Measurements from ENCODE around the gene RAB21.

Gene RAB21, protein sequence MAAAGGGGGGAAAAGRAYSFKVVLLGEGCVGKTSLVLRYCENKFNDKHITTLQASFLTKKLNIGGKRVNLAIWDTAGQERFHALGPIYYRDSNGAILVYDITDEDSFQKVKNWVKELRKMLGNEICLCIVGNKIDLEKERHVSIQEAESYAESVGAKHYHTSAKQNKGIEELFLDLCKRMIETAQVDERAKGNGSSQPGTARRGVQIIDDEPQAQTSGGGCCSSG

DNA sequence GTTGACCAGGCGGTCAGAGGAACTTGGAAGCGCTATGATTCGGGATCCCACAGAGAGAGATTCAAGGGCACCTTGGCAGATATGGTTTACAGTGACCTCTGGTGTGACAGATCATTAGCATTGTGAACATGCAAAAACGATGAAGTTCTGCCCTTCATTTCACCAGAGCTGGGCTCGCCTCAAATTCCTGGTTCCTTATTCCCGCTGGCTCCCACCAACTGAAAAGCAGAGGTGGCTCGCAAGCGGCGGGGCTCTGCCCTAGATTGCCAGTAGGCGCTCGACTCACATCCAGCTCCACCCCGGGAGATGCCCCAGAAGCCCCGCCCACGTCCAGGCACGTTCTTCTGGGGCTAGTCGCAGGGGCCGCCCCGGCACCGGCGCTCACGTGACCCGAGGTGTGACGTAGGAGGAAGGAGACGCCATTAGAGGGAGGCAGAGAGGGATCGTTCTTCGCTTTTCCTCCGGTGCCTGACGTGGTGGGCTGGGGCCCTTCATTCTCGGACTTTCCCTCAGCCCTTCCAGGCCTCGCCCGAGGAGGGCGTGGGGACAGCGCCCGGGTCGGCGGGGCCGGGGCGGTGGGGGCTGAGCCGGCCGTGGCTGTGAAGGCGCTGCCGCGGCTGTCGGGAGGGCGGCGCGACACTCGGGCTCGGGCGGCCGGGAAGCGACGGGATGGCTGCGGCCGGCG lies at the start of gene RAB21:
RAB21 (plus strand) TSS at position 403 of the 685 bp plus-strand sequence; CDS start at position 670, 267 bp downstream.
- DNase-seq (ENCODE audit: low read depth, low spot score), result peak; percentile 97

DNA sequence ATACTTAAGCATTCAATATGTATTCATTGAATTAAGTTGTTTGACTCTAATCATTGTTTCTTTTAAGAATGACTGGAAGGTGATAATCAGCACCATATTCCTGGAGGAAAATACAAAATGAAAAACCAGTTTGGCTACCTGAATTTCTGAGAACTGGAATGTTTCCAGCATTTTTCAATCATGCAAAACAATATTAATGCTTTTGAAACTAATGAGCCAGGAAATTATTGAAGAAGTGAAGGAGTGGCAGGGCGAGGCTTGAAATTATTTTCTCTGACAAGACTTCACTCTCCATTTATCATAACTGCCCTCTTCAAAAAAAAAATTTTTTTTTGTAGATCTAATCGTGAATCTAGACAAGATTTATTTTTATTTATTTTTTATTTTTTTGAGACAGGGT lies 49.7 kb upstream of the RAB21 start:
- no peak for DNase-seq (ENCODE audit: low read depth, low spot score)

DNA sequence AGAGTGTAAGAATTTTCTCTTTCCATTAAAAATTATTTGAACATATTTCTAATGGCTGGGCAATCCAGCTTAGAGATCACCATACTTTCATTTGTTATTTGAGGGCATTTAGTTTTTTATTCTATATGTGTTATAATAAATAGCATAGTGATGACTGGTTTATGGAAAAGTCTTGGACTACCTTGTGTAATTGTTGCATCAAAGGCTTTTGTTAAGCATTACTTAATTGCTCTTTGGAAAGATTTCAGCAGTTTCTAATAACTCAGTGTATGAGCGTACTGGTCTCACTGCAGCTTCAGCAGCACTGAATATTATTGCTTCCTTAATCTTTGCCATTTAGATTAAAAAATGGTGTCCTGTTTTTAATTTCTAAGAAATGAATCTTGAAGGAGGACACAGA lies 46.0 kb upstream of the RAB21 start:
- no peak for DNase-seq (ENCODE audit: low read depth, low spot score)

DNA sequence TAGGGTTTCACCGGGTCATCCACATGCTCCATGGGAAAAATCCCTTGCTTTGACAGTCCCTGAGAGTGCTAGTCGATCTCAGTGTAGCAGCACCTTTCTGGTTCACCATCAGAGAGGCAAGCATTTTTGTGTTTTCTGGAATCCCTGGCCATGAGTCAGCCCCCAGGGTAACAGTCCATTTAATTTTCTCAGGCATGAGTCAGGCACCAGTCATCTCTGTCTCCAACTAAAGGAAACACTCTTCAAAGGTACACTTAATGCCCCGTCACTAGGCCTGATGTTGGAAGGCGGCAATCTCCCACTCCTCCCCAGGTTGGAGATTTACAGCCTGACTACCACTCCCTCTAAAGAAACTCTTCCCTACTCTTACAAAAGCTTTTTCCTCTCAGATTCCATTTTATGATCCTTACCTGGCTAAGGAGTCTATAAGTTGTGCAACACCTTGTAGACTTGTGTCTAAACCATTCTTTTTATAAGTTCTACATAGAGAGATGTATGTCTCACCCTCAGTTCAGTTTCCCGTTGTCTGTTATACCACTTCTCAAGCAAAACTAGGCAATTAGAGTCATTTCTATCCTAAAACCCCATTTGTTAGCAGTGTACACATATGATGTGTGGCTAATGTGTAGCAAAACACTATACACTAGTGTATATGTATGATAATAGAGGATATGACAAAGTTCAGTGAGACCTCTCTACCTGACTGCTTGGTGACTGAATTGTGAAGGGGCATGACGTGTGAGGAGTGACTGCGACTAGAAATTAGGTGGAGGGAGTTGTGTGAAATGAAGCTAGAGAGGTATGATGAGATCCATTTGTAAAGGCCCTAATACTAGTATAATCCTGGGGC lies 44.2 kb upstream of the RAB21 start:
- no peak for DNase-seq (ENCODE audit: low read depth, low spot score)

DNA sequence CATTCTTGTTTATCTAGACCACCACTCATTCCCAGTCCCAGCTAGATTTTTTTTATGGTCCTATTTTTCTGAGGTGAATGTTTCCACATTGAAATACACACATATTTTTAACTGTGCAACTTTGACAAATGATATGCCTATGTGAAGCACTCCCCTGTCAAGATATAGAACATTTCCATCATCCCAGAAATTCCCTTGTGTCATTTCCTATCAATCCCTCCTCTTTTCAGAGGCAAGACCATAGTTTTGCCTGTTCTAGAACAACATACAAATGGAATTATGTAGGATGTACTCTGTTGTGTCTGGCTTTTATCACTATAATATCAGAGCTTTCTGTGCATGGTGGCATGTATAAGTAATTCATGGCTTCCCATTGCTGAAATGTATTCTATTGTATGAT lies 36.1 kb upstream of the RAB21 start:
- DNase-seq (ENCODE audit: low read depth, low spot score), result no peak

DNA sequence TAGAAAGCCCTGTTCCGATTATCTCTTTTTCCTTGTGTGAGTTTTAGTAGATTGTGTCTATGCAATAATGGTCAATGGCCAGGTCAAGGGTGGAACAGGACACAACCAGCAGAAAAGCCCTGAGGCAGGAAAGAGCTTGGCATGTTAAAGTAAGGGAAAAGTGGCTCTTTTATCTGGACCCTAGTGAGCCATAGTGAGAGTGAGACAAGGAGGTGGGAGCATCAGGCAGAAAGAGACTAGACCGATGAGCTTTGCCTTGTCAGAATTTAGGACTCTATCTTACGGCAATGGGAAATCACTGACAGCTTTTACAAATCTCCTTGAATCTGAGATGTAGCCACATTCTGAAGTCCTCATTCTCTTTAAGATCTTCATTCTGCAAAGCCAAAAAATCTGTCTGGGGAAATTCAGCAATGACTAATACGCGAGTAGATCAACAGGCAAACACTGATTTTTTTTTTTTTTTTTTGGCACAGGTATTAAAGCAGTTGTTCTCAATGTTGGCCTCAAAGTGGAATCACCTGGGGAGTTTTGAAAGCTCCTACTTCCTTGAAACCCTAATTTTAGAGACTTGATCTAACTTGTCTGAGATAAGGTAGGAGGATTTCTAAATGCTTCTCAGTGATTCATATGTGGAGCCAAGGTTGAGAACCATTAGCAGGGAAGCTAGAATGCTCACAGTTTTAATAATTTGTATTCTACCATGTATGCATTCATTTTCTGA lies 34.9 kb upstream of the RAB21 start:
- DNase-seq (ENCODE audit: low read depth, low spot score), result no peak

DNA sequence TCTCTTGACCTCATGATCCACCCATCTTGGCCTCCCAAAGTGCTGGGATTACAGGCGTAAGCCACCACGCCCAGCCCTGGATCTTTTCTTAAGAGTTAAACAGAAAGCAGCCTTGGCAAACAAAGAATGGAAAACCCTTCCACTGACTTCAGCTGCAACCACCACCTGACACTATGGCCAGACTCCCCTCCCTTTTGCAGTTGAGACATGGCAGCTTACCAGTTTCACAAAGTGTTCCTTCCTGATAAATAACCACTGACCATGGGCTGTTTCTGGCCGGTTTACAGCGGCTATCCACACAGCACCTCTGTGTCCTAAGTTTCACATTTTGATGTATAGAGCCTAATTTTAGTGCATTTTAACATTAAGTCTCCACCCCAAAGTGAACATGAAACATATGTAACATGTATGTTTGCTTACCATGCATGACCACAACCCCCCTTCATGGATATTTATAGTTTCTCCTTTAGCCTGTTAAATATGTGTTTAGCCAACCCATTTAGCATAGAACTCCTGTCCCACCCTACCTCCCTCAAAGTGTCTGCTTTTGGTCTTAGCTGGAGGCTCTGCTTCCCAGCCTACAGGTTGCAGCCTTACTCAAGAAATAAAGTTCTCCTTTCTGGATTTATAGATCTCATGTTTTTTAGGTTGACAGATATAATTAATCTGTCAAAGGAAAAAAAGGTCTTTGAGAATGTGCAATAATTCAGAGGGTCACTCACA lies 32.7 kb upstream of the RAB21 start:
- DNase-seq (ENCODE audit: low read depth, low spot score), result no peak

DNA sequence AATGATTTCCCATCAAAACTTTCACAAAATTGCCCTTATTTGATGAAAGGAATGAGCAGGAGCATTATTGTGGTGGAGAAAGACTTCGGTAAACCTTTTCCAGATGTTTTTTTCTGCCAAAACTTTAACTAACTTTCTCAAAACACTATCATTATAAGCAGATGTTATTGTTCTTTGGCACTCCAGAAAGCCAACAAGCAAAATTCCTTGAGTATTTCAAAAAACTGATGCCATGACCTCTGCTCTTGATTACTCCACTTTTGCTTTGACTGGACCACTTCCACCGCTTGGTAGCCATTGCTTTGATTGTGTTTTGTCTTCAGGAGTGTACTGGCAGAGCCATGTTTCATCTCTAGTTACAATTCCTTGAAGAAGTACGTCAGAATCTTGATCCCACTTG lies 29.7 kb upstream of the RAB21 start:
- DNase-seq (ENCODE audit: low read depth, low spot score), result no peak

DNA sequence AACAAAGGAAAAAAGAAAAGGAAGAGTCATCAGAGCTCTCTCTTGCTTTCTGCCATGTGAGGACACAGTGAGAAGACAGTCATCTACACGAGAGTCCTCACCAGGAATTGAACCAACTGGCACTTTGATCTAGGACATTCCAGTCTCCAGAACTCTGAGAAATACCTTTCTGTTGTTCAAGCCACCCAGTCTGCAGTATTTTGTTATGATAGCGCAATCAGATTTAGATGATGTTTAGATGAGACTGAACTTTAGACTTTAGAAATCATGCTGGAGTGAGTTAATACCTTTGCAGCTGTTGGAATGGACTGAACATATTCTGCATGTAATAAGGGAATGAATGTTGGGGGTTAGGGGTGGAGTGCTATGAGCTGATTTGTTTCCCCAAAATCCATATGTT lies 28.1 kb upstream of the RAB21 start:
- no peak for DNase-seq (ENCODE audit: low read depth, low spot score)

DNA sequence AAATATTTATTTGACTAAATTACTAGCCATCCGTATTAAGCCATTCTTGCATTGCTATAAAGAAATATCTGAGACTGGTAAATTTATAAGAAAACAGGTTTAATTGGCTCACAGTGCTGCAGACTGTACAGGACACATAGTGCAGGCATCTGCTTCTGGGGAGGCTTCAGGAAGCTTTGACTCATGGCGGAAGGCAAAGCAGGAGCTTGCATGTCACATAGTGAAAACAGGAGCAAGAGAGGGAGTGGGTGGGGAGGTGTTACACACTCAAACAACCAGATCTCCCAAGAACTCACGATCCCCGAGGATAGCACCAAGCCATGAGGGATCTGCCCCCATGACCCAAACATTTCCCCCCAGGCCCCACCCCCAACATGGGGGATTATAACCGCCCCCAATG lies 26.7 kb upstream of the RAB21 start:
- no peak for DNase-seq (ENCODE audit: low read depth, low spot score)

DNA sequence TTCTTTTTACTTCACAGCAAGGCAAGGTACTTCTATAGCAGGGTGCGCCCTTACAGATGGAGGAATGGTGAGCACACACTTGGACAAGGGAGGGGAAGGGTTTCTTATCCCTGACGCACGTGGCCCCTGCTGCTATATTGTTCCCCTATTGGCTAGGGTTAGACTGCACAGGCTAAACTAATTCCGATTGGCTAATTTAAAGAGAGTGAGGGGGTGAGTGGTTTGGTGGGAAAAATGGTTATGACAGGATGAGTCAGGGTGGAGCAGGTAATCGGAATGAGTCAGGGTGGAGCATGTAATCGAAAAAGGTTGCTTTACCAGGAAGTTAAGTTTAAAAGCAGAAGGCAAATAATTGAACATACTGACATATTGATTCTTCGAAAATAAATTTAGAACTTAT lies 23.7 kb upstream of the RAB21 start:
- DNase-seq (ENCODE audit: low read depth, low spot score), result no peak

DNA sequence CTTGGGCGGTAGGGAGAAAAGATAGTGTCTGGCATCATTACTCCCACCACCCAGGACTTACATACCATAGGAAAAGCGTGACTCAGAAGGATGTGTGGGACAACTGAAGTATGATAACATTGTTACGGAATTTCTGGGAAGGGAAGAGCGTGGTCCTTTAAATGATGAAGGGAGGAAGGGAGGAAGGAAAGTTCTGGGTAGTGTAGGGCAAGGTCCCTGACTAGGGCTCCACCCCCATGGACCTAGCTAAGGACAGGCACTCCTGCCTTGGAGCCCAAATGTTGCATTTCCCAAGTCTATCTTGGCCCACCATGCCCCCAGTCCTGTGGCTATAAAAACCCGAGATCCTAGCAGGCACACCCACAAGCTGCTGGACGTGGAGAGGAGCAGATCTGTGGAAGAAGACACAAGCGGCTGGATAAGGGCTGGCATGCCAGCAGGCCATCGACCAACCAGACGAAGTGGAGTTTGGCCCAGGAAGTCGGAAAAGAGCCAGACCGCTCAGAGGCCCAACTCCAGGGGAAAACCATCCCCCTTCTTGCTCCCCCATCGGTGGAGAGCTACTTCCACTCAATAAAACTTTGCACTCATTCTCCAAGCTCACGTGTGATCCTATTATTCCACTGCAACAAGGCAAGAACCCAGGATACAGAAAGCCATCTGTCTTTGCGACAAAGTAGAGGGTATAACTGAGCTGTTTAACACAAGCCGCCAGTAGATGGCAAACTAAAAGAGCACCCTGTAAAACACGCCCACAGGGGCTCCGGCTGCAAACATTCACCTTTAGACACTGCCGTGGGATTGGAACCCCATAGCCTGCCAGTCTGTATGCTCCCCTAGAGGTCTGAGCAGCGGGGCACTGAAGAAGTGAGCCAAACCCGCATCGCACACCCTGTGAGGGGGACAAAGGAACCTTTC lies 23.0 kb upstream of the RAB21 start:
- DNase-seq (ENCODE audit: low read depth, low spot score), result no peak

DNA sequence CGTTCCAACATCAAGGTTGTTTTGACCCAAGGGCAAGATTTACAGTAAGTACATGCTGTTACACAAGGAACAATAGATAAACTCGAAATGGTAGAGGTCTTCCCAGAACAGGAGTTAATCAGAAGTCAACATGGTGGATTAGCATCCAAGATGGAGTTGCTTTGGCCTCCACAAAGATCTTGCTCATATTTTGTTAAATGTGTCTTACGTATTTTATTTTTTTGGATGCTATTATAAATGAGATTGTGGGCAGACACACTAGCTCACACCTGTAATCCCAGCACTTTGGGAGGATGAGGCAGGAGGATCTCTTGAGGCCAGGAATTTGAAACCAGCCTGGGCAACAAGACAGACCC lies 22.3 kb upstream of the RAB21 start:
- DNase-seq (ENCODE audit: low read depth, low spot score), result no peak

DNA sequence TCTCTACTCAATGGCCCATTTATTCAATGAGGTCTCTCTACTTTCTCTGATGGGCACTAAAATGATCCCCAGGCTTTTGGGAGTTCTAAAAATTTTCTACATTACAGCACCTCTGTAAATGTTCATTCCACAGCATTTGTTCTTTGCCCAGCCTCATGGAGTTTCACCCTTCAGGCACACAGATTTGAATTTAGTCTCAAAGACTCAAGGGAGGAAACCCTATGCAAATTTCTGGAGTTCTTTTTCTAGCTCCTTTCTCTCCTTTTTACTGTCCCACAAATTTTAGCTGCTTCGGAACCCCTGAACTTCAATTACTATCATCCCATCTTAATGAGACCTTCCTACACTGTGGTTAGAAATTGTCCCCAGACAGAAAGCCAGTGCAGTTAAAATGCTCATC lies 17.5 kb upstream of the RAB21 start:
- no peak for DNase-seq (ENCODE audit: low read depth, low spot score)

DNA sequence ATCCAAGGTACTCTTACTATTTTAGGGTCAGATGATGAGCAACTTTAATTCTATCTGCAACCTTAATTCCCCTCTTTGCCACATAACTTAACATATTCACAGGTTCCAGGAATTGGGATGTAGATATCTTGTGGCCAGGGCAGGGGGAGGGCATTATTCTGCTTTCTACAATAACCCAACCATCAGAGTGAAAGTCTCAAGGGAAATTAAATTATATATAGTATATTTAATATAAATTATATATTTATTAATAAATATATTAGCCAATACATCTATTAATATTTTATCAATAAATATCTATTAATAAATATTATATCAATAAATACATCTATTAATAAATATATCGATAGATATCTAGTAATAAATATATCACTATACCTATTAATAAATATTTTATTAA lies 11.7 kb upstream of the RAB21 start:
- DNase-seq (ENCODE audit: low read depth, low spot score), result no peak

DNA sequence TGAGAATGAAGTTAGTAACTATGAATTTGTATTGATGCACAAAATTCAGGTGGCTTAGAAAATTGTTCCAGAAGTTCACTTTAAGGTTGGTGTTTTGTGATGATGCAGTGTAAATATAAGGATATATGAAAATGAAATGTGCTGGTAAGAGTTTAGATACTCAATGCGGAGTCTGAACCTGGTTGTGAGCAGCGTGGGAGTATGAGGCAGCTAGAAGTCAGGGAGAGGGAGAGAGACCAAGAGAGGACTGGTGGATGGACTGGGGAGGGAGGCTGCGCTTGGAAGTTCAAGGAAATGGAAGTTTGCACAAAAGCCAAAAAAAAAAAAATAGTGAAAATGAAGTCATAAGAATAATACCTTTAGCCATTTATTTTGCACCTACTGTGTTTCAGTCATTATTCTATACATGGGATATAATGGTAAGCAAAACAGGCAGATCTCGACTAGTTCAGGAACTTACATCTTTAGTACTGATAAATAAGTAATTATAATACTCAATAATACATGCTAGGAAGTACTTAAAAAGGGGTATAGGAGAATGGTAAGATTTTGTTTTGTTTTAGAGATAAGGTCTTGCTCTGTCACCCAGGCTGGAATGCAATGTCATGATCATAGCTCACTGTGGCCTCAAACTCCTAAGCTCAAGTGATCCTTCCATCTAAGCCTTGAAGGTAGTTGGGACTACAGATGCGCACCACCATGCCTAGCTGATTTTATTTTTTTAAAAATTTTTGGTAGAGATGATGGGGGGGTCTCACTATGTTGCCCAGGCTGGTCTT lies 10.0 kb upstream of the RAB21 start:
- no peak for DNase-seq (ENCODE audit: low read depth, low spot score)

DNA sequence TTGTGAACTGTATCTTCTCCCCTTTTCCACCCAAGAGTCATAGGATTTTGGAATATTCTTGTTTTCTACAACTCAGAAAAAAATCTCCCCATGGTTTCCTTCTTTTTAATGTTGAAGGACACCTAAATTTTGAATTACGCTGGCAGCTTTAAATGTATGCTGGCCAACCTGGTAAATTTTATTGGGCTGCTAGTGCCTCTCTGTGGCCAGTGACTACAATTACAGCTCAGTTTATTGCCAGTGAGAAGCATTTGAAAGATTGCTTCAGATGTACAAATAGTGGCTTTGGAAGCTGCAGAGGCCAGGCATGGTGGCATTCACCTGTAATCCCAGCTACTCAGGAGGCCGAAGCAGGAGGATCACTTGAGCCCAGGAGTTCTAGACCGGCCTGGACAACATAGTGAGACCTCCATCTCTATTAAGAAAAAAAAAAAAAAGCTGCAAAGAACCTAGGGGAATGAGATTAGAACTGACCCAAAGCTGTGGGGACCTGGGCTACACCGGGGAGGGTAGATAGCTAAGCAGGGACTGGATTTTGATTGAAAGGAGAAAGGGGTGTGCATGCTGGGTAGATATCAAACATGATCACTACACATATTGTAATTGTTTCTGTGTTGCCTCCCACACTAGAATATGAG lies 7.6 kb upstream of the RAB21 start:
- DNase-seq (ENCODE audit: low read depth, low spot score), result no peak

DNA sequence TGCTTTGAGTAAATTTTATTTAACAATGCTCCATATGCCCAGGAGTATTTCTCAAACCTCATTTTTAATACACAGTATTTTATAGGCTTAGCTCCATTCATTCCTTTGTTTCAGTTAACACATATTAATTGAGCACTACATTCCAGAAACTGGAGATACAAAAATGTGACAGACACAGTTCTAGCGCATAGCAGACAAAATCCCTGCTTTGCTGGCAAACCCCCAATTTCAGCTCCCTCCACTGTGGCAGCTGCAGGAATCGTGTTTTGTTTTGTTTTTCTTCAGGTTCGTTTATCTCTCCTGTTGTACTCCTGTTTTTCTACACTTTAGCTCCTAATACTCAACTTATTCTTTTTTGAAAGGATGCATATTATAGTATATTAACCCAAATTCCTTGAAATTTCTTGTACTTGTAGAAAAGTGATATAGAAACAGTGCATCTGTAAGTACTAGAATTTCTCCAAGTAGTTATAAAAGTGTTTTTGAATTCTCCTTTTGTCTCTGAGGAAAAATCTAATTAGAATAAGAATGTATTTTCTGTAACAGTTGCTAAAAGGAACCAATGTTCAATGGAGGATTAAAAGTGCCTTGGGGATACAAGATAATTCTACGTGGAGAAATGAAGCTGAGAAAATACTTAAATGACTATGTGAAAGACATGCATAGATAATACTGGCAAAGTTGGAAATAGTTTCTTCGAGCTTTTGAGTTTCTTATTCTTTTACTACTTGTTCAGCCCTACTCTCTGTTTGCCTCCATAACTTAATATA lies 6.4 kb upstream of the RAB21 start:
- DNase-seq (ENCODE audit: low read depth, low spot score), result no peak

Data from activated naive CD8-positive, alpha-beta T cell treated with anti-CD3 and anti-CD28 coated beads, Interleukin-2, amount 50 U/mL, for 16 hours (primary cell).